Left colon (tissue), 2 donors: ENCODE data around the gene LSP1. TPM values are rescaled to one million over a fixed set of nuclear protein-coding genes. Genes with fewer than 3 reads are reported as not detected.

Experiments
- ATAC-seq: fragments of 200-7000 bp; cut with Tn5 transposase; one replicate; pipeline ENCODE4 v1.9.1; 2020; ENCODE audit warnings: mild to moderate bottlenecking, moderate library complexity
- DNase-seq, 2 donors: peaks; one replicate each; pipeline ENCODE4 v3.0.0-alpha.2; 2020
- intact Hi-C, 2 donors: fragments of 100-400 bp; cut with DNase I in 1 of 2; cut with micrococcal nuclease in 1 of 2; formaldehyde crosslinking; loops; one replicate each; pipeline versions ENCODE4 v1.11.2 to v1.14.0; 2022; cut with DNase I, micrococcal nuclease
- total RNA-seq, 2 donors: library from RNA; stranded (reverse); fragmentation: NEBNext Ultra II Directional; extraction: Animal tissue kit (Norgen Biotek cat#: 25700); gene quantifications; one replicate each; pipeline ENCODE4 v1.2.1, GENCODE V29; 2021
- donor health status: DM: no; HTN: no; CAD: no.
- donor health status: DM: yes; HTN: yes; CAD: no.

Gene LSP1
- total RNA-seq, 2 donors from 2014 or later: 9.9 to 28.6 TPM

DNA sequence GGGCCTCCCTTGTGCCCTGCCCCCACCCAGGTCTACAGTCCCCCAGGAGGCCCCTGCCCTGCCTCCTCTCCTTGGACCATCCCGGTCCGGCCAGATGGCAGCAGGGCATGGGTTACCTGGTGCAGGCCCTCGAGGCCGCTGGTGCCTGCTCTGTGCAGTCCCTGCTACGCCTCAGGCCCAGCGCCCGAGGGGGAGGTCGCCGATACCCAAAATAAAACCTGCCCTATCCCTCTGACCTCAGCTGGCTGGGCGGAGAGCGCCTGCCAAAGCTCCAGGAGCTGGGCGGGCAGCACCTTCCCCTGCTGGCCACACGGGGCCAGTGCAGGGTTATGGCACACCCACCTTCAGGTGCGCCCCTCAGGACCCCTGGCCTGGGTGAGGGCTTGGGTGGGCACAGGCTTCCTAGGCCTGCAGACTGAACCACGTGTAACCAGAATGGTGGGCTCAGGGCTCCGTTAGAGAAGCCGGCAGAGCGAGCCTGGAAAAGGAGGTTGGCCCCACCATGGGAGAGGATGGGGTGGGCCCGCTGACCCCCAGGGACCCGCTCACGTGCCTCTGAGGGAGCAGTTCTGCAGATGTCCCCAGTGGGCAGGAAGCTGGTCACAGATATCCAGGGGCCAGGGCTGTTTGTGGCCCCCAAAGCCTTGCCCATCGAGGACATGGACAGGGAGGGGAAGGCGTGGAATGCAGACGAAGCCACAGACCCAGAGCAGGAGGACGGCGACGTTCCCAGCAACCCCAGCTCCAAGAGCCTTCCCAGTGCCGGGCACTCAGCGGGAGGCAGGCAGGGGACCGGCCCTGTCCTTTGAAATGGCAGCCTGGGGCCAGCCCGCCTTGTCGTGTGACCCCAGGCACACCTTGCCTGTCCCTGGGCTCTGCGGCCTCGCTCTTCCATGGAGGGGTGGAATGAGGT lies 64.9 kb downstream of the LSP1 start:
- DNase-seq: peak in 1 of 2 donors; percentile 24
- intact Hi-C loops: loop anchor here in 1 of 2 donors (2.0 kb wide), 1 partner anchor 25 kb away; no protein-coding TSS in a partner anchor
- peak; percentile 49 for ATAC-seq

DNA sequence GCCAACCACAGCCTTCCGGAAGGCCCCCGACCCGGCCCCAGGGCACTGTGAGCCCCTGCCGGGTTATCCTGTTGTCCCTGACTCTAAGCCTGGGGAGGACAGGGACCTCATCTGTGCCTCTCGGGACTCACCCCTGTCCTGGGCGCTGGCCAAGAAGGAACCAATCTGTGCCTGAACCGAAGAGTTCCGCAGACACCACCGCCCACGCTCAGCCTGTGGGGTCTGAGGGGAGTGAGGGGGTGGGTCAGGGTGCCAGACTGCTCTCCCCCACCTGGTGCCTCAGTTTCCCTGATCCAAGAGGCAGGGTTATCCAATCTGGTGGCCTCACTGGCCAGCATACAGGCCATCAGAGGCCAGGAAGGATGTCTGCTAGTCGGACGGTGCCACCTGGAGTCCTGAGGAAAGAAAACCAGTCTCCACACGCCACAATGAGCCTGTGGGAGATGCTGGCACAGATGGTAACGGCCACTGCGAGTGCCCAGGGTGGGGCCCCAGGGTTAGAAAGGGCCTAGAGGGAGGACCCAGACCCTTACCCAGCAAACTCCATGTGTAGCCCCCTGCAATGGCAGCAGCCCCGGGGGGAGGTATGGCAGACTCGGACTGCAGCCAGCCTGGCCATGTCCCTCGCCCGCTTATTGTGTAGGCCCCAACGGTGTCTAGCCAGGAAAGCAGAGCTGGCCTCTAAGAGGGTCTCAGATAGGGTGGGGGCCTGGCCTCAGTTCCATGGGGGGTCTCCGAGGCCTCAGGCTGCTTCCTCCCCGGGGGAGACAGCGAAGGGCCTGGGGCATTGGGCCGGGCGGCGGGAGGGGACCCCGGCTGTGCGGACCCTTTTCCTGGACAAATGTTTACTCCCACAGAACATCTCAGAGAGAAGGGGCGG lies 65.8 kb downstream of the LSP1 start:
- peak in 1 of 2 donors; percentile 15 for DNase-seq
- ATAC-seq: peak; percentile 50
- intact Hi-C loops: no loop called here

DNA sequence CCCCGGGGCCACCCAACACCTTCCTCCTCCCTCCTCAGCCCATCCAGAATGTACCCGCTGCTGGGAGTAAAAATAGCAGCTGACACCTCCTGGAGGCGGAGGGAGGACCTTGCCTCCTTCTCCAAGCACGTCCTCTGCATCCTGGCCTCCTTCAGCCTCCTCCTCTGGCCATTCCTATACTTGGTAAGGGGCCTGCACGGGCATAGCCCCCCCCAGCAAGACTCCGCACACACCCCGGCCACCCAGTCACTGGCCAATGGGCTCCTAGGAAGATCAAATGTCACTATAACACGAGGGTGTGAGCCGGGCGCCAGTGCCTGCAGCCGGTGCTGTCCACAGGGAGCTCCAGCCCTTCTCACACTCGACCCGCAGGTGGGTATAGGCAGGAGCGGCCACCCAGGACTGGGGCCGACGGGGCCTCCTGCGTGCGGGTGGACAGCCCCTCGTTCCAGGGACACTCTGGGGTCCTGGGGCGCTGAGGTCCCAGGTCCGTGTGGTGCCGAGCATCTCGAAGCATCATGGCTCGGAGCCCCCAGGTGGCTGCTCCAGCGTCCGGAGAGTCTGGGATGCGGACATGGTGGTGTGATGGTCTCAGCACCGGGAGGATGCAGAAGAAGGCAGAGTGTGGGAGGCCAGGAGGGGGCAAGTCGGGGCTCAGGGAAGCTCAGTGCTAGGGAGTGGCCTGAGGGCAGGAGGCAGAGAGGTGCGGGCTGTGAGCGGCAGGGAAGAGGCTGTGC lies 66.7 kb downstream of the LSP1 start, which contains the start of gene TNNT3:
Gene TNNT3, plus strand, starts transcription at position 313 of the 737 bp plus-strand sequence. CDS start 3,172 bp downstream, outside the sequence.
- DNase-seq: no peak
- no peak for ATAC-seq
- intact Hi-C loops: no loop called here

DNA sequence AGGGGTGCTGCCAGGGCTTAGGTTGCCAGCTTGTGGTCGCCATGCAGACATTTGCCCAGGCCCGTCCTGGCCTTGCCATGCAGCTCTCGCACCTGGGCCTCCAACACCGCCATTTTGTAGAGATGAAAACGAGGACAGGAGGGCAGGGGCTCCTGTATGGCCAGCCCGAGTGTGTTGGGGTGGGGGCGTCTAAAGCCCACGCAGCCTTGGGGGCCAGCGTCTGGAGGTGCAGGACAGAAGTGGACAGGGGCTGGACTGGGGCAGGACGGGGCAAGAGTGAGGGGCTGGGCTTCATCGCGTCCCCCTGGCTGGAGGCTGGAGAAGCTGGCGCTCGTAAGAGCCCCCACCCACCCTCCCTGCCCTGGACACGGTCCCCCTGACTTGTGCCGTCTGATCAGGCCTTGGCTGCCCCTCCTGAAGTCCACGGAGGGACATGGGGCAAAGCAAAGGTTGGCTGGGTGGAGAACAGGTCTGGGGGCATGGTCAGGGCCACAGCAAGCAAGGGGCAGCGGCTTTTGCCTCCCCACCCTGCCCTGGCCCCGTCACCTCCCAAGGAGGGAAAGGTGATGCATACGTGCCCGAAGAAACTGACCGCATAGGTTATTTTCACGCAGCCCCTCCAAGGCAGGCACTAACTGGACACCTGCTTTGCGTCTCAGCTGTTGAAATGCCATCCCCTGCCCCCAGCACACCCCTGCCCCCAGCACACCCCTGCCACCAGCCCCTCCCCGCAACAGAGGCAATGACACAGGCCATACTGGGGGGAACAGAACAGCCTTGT lies 67.4 kb downstream of the LSP1 start:
- intact Hi-C loops: no loop called here
- DNase-seq: no peak
- ATAC-seq: no peak

DNA sequence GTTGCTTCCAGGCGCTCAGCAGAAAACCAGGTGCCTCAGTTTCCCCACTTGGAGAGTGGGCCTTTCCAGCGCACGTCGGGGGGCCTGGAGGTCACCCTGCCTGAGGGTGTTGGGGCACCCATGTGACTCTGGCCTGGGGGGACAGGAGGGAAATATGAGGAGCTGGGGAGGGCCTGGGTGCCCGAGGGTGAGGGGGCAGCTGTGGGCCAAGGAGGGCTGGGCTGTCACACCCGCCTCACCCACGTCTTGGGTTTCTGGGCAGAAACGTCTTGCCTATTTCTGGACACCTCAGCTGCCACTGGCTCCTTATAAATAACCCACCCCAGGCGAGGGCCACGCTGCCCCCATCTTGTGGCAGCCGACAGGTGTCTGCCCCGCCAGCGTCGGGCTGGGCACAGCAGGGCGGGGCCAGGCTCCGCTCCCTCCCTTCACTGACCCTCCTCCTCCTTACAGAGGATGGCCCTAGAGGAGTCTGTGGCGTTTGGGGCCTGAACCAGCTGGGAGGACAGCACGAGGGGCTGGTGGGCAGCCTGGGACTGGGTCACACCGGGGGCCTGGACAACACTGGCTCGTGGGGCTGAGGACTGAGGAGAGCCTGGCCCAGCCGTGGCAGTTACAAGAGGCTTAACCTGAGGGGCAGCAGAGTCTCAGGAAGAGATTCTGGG lies 68.2 kb downstream of the LSP1 start:
- peak; percentile 61 for ATAC-seq
- intact Hi-C loops: no loop called here

DNA sequence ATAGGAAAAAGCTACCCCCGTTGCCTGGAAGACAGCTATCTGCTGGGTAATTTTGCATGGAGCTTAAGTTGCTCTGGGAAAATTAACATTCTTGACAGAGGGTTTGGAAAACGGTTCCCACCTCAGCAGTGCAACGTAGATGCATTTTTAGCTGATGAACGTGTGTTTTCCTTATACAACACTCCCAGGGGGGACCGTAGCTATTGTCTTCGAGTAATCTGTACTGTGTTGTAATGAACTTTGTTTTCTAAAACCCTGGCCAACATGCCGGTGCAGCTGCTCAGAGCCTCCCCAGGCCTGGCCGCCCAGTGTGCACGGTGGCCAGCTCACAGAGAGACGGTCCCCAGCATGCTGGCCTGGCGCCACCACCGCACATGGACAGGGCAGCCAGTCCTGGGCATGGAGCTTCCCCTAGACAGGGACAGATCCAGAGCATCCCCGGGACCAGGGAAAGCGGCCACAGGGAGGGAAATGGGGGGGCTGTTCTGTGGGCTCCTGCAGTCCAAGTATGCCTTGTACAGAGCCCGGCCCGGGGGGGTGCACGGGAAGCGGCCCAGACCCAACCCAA lies 68.8 kb downstream of the LSP1 start:
- ATAC-seq: no peak
- no peak for DNase-seq
- intact Hi-C loops: no loop called here

More for the DNA sequence above, 68.2 kb downstream of the LSP1 start:
- no peak for DNase-seq

DNA sequence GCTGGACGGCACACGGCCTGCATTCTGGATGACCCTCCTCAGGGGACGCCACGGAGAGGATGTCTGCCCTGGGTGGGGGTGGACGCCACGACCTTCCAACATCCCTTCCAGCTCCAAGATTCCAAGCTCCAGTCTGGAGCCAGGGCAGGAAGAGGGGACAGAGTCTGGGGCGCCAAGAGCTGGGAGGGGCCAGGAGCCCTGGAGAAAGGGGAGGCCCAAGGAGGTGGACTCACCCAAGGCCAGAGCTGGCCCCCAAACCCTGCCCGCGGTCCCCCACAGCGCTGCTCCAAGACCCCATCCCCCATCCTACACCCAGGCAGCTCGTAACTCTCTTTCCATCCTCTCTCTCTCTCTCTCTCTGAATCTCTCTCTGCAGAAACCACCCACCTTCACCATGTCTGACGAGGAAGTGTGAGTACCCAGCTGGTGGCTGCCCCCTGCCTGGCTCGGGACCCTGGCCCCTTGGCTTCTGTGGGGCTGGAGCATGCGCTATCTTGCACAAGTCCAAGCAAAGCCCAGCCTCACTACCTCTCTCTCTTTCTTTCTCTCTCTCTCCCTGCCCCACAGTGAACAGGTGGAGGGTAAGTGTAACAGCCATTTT lies 69.7 kb downstream of the LSP1 start:
- intact Hi-C loops: no loop called here
- no peak for ATAC-seq
- no peak for DNase-seq

DNA sequence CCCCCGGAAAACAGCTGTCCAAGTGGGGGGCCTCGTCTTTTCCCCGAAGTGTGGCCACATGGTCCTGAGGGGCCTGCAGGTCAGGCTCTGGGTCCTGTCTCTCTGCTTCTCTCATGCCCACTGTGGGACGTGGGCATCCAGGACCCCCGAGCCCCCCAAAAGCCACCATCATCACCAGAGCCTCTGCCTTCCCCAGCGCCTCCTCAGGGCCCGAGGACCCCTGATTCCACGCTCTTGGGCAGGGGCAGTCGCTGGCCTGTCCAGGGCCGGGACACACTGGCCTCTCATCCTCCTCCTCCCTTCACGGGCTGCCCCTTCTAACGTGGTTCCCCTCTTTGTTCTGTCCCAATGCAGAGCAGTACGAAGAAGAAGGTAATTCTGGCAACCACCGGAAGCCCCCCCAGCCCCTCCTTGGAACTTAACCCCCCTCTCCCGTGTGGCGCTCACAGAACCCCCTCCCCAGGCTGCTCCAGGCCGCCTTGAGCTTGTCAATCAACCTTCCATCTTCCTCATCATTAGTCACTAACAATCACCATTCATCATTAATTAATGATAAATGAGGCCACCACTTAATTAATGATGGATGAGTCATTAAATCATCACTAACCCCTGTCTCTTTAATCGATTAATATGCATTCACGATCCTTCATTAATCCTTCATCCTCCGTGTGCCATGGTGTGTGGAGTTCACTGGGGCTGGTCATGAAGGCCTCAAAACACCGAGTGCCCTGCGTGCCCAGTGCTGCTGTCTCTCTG lies 70.5 kb downstream of the LSP1 start:
- intact Hi-C loops: no loop called here

DNA sequence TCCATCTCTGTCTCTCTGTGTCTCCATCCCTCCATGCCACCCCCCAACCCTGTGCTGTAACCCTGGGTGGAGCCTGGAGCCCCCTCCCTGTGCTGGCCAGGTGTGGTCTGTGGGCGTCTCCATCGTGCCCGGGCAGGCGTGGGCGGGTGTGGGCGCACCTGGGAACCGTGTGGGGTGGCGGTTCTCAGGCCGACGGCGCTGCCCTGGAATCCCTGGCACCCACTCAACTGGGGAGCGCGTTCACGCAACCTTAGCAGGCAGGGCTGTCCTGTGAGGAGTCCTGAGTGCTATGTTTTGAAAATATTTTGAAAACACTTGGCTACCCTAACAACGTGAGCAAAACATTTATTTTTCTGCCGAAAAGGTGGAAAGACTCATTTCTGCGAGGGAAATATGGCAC lies 71.3 kb downstream of the LSP1 start:
- DNase-seq (no peak), ATAC-seq (no peak)
- intact Hi-C loops: no loop called here

More for the DNA sequence above, 70.5 kb downstream of the LSP1 start:
- DNase-seq (no peak), ATAC-seq (no peak)

DNA sequence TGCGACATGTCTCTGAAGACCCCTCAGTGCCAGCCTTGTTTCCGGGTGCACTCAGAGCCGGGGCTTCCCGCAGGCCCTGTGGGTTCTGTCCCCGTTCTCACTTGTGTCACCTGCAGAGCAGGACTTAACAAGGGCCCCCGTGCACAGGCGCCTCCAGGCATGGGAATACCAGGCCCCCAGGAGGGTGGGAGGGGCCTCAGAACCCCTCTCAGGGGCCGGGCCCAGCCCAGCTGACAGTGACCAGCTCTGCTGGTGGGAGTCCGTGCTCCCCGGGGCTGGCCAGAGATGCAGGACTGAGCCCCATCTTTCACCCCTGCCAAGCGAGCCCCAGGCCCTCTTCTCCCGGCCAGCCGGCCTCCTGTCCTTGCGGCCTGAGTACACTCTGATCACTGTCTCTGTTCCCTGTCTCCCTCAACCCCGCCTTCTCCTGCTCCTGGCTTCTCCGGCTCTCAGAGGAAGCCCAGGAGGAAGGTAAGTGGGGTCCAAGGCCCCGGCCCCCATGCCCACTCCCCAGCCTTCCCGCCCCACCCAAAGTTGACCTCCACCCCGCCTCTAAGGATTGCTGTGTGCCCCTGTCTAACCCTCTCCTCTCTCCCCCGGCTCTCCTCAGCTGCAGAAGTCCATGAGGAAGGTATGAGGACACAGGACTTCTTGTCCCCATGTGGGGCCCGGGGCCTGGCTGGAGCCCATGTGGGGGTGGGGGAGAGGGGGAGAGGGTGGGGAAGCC lies 71.9 kb downstream of the LSP1 start:
- intact Hi-C loops: no loop called here
- DNase-seq (no peak), ATAC-seq (no peak)

DNA sequence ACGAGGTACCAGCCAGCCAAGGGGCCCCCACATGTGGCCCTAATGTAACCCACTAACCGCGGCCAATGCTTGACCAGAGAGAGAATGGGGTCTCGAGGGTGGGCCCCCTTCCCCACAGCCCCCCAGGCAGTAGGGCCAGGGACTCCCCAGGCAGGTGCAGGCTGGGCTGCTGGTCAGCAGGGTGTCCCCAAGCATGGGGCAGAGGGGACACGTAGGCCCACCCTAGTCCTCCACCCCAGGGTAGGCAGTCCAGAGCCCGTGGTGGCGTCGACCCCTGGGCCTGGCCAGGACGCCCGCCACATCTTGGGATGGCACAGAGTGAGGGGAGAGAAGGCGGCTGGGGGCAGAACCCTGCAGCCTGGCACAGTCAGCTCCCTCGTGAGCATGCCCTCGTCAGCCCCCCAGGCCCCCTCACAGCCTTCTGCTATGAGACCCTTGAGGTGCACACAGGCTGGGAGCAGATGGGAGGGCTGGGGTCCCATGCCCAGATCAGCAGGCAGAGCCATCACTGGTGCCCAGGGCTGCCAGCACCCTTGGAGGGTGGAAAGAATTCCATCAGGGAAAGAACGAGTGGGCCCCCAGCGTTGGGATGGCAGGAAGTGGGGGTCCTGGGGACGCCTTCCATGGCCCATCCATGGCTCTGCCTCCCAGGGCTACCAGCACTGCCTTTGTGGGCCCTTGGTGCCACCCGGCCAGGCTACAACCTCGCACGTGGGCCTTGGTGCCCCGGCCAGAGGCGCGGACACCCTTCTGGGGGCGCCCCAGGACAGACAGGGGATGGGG lies 72.7 kb downstream of the LSP1 start:
- ATAC-seq (no peak), DNase-seq (no peak)
- intact Hi-C loops: no loop called here

DNA sequence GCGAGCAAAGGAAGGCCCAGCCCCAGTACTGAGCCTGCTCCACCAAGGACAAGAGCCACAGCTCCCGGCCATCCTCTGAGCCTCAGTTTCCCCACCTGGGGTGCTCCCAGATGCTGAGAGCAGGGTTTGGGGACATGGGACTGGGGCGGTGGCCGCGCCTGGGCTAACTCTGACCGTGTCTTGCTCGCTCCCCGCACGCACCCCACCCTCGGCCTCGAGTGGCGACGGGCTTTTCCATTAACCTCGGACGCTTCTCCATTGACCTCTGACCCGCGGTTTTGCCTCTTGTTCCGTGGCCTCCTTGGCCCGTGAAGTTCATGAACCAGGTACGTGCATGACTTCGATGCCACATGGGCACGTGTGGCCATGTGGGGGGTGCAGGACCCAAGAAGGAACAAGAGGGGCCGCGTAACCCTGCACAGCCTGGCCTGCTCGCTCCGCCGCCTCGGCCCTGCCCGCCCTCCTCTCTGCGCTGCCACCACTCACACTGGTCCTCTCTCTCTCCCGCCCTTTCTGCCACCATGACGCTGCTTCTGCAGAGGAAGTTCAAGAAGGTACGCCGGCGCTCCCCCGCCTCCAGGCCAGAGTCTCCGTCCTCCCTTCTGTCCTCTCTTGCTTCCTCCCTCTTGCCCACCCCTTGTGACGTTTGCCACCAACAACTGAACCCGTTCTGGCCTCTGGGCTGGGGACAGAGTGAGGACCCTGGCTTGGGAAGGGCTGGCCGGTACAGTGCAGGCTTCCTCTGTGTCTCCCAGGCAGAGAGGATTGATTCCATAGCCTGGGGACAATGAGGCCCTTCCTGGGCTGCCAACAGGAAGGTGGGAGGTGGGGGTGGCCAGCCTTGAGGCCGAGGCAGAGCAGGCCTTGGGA lies 73.5 kb downstream of the LSP1 start:
- DNase-seq (no peak), ATAC-seq (no peak)
- intact Hi-C loops: no loop called here

DNA sequence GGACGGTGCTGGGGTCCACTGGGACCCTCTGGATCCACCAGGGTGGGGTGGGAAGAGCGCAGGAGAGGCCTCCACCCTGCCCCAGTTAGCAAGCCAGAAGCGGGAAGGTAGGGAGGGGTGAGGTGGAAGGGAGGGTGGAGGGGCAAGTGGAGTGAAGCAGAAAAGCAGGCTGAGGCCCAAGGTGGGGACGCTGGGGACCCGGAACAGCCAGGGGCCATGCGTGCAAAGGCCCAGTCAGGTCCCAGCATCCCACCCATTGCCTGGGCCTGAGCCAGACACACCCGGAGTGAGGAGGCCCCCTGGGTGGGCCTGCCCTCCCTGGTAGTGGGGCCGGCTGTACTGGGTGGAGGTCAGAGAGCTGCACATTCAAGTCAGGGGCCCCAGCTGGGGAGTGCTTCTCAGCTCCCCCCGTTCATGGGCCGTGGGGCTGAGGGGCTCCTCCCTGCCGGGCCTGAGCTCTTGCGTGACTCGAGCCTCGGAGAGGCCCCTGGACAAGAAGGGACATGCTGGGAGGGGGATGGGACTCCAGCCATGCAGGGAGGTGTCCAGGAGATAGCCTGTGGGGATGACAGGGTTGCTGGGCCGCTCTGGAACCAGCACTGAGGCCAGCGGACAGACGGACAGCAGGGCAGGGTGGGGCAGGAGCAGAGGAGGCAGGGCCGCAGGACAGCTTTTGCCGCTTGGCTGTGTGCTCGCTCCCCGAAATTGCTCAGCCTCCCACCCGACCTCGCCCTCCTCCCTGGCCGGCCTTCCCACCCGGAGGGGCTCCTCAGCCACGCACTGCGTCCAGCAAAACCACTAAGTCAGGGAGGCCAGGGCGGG lies 74.4 kb downstream of the LSP1 start:
- intact Hi-C loops: no loop called here
- DNase-seq (no peak), ATAC-seq (no peak)
